ENCODE results near the gene DDX52. TPM values are rescaled to one million over a fixed set of nuclear protein-coding genes. Genes with fewer than 3 reads are reported as not detected.

The DDX52 gene
- total and polyA plus RNA-seq, 4 donors = 8.8 to 28.9 (median 14.2) TPM

DNA sequence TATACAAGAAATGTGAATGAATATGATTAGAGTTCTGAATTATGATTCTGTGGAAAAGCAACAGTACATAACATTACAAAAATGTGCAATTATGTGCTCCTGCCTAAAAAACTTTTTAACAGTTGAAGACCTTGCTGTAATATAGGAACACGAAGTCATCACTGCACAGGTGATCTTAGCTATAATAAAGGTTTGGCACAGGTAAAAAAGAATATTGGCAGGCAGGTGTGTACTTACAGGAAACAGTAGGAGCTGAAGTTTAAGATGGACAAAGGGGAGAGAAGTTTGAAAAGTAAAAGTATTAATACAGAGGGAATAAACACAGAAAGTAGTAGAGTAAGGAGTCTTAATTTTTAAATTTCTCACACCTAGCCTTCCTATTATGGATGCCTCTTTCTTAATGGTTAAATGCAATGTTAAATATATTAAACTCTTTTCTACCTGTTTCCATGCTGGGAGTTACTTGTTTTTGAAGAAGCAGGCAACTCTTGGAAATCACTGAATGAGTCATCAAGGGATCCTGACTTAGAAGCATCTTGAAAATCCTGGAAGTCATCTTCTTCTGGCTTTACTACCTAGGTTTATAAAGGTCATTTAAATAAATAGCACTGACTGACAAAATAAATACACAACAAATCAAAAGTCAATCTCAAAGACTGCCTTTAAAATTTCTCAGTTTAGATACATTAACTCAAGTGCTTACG lies 74.7 kb downstream of the DDX52 start:
- Histone ChIP-seq H3K9me3 (ENCODE audit: control insufficient read depth in 4 of 4, insufficient read depth in 3 of 4, low read length in 3 of 4) (no peaks in the 10 kb centered on the region), H3K36me3 (ENCODE audit: control insufficient read depth in 4 of 4, insufficient read depth in 4 of 4, low read length in 4 of 4) (peaks cover 13 to 43% (median 21%) of the 10 kb centered on the region in 4 donors), H3K9ac (ENCODE audit: insufficient read depth in 1 of 2, low read length in 2 of 2) (no peak overlapping the region), H3K27ac (ENCODE audit: low read depth in 1 of 2, low read length in 1 of 2) (no peak overlapping the region), H3K27me3 (ENCODE audit: control insufficient read depth in 3 of 3, insufficient read depth in 3 of 3, low read length in 2 of 3) (no peaks in the 10 kb centered on the region), H3K4me3 (no peak overlapping the region), H3K4me1 (ENCODE audit: control insufficient read depth in 5 of 5, insufficient read depth in 5 of 5, low read length in 5 of 5) (no peaks in the 10 kb centered on the region)
- no peak for TF ChIP-seq CTCF (IDR thresholded peaks at IDR 0.05; ENCODE audit: control extremely low read depth, extremely low read depth)
- ATAC-seq (ENCODE audit: insufficient read depth, low FRiP score) (no peak), DNase-seq (no peak)
- WGBS, 2 donors = 97 to 99% methylated on average over 2 of the region's 2 CpGs

DNA sequence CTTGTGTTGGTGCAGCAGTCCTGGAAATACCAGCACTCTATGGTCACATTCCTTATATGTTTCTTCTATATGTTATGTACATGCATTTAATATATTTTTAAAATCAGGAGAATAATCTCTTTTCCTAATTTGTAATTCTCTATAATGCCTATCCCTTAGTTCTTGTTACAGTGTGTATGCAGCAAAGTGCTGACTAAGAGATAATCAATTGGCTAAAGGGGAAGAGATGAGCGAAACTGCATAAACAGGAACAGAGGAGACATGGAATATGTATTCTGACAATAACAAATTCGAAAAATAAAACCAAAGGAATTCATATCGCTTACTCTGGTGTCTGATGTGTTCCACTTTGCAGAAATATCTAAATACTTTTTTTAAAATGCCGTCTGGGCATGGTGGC lies 75.7 kb downstream of the DDX52 start:
- ATAC-seq (ENCODE audit: insufficient read depth, low FRiP score) = no peak
- Histone ChIP-seq H3K4me1 (ENCODE audit: control insufficient read depth in 5 of 5, insufficient read depth in 5 of 5, low read length in 5 of 5) (no peaks in the 10 kb centered on the region), H3K4me3 (no peak overlapping the region), H3K9me3 (ENCODE audit: control insufficient read depth in 4 of 4, insufficient read depth in 3 of 4, low read length in 3 of 4) (no peaks in the 10 kb centered on the region), H3K27ac (ENCODE audit: low read depth in 1 of 2, low read length in 1 of 2) (no peak overlapping the region), H3K27me3 (ENCODE audit: control insufficient read depth in 3 of 3, insufficient read depth in 3 of 3, low read length in 2 of 3) (no peaks in the 10 kb centered on the region), H3K9ac (ENCODE audit: insufficient read depth in 1 of 2, low read length in 2 of 2) (no peak overlapping the region), H3K36me3 (ENCODE audit: control insufficient read depth in 4 of 4, insufficient read depth in 4 of 4, low read length in 4 of 4) (peaks cover 12 to 37% (median 19%) of the 10 kb centered on the region in 4 donors)
- DNase-seq = no peak
- no peak for TF ChIP-seq CTCF (IDR thresholded peaks at IDR 0.05; ENCODE audit: control extremely low read depth, extremely low read depth)
- 93 to 100% methylated on average over 4 of the region's 4 CpGs for WGBS, 2 donors

GRCh38 chr17:37567137-37567536 lies 76.1 kb downstream of the DDX52 start:
- H3K9ac ChIP-seq (ENCODE audit: insufficient read depth in 1 of 2, low read length in 2 of 2) = no peak overlapping the region
- H3K4me1 ChIP-seq (ENCODE audit: control insufficient read depth in 5 of 5, insufficient read depth in 5 of 5, low read length in 5 of 5) = no peaks in the 10 kb centered on the region
- no peaks in the 10 kb centered on the region for H3K9me3 ChIP-seq (ENCODE audit: control insufficient read depth in 4 of 4, insufficient read depth in 3 of 4, low read length in 3 of 4)
- no peak for TF ChIP-seq CTCF (IDR thresholded peaks at IDR 0.05; ENCODE audit: control extremely low read depth, extremely low read depth)
- WGBS, 2 donors = 83 to 96% methylated on average over 2 of the region's 2 CpGs
- H3K27ac ChIP-seq (ENCODE audit: low read depth in 1 of 2, low read length in 1 of 2) = no peak overlapping the region
- peaks cover 10 to 33% (median 18%) of the 10 kb centered on the region in 4 donors for H3K36me3 ChIP-seq (ENCODE audit: control insufficient read depth in 4 of 4, insufficient read depth in 4 of 4, low read length in 4 of 4)
- no peak for DNase-seq
- H3K27me3 ChIP-seq (ENCODE audit: control insufficient read depth in 3 of 3, insufficient read depth in 3 of 3, low read length in 2 of 3) = no peaks in the 10 kb centered on the region
- H3K4me3 ChIP-seq = no peak overlapping the region
- ATAC-seq (ENCODE audit: insufficient read depth, low FRiP score) = no peak

- DNase-seq = no peak
- Histone ChIP-seq H3K27ac (ENCODE audit: low read depth in 1 of 2, low read length in 1 of 2) (no peak overlapping the region), H3K4me3 (no peak overlapping the region), H3K27me3 (ENCODE audit: control insufficient read depth in 3 of 3, insufficient read depth in 3 of 3, low read length in 2 of 3) (no peaks in the 10 kb centered on the region), H3K36me3 (ENCODE audit: control insufficient read depth in 4 of 4, insufficient read depth in 4 of 4, low read length in 4 of 4) (peaks cover 13 to 40% (median 24%) of the 10 kb centered on the region in 4 donors), H3K9me3 (ENCODE audit: control insufficient read depth in 4 of 4, insufficient read depth in 3 of 4, low read length in 3 of 4) (no peaks in the 10 kb centered on the region), H3K9ac (ENCODE audit: insufficient read depth in 1 of 2, low read length in 2 of 2) (peak overlapping the region in 1 of 2 donors; percentile 30), H3K4me1 (ENCODE audit: control insufficient read depth in 5 of 5, insufficient read depth in 5 of 5, low read length in 5 of 5) (no peaks in the 10 kb centered on the region)
- WGBS, 2 donors = 93 to 100% methylated on average over 3 of the region's 3 CpGs
- ATAC-seq (ENCODE audit: insufficient read depth, low FRiP score) = no peak
- TF ChIP-seq CTCF (IDR thresholded peaks at IDR 0.05; ENCODE audit: control extremely low read depth, extremely low read depth) = no peak
These were observed 79.0 kb downstream of the DDX52 start for GRCh38 chr17:37564252-37564651.
